HFFc6 (cell line): ENCODE results near the gene PALLD. TPM values are rescaled to one million over a fixed set of nuclear protein-coding genes. Genes with fewer than 3 reads are reported as not detected.
"Not testable (repeated sequence)": the region's sequence is repeated elsewhere in the genome, so short reads cannot be mapped to it uniquely, and the experiment has no call there.

ENCODE experiments used
- DNase-seq: peaks from one replicate; pipeline ENCODE4 v3.0.0-alpha.2; 2018
- H3K27ac Mint-ChIP-seq: 2 replicates; pipeline ENCODE4 v1.8.0; 2020; ENCODE audit warnings: mild to moderate bottlenecking, mixed read lengths
- H3K27me3 Mint-ChIP-seq: 2 replicates; pipeline ENCODE4 v1.8.0; 2021; ENCODE audit warnings: mild to moderate bottlenecking, moderate library complexity, mixed read lengths; ENCODE audit not compliant: insufficient read depth
- H3K36me3 Mint-ChIP-seq: 2 replicates; pipeline ENCODE4 v1.8.0; 2021; ENCODE audit warnings: low read depth, mixed read lengths
- H3K4me1 Mint-ChIP-seq: 2 replicates; pipeline ENCODE4 v1.8.0; 2020; ENCODE audit warnings: low read depth, mixed read lengths
- H3K4me3 Mint-ChIP-seq: 2 replicates; pipeline ENCODE4 v1.8.0; 2020; ENCODE audit warnings: mild to moderate bottlenecking, moderate library complexity, mixed read lengths
- H3K9me3 Mint-ChIP-seq: 2 replicates; pipeline ENCODE4 v1.8.0; 2020; ENCODE audit warnings: mild to moderate bottlenecking, mixed read lengths
- CTCF ChIP-seq: fragments of 200-600 bp; sonication (generic); IDR thresholded peaks from 2 replicates; pipeline ENCODE4 v1.5.0; 2021; ENCODE audit warnings: antibody characterized with exemption, mild to moderate bottlenecking
- long read RNA-seq: library from polyadenylated mRNA; unstranded; transcript quantifications from one replicate; pipeline ENCODE4 v2.0.0, GENCODE V29; 2019
- total RNA-seq, 6 experiments: library from RNA; stranded (reverse); fragmentation: NEBNext Ultra II Directional; extraction: Animal tissue kit (Norgen Biotek cat#: 25700); gene quantifications; 2 replicates in 1 of 6; 3 replicates in 5 of 6; pipeline ENCODE4 v1.2.3, GENCODE V29; 2021

The PALLD gene
- total RNA-seq: 100 to 1,000 TPM in 4 of 6 experiments, 10 to 100 TPM in 2; 72.6 to 163 (median 149) TPM
- long read RNA-seq, full-length matches to known transcripts: 74 of 194 reads
- long read RNA-seq, partial matches to known transcripts: 77 of 194 reads
- long read RNA-seq, other reads (novel, unspliced or antisense): 43 of 194 reads

- DNase-seq: no peak
- Mint-ChIP-seq H3K4me1 (peaks cover 28% of the 10 kb centered on the region), H3K9me3 (no peaks in the 10 kb centered on the region), H3K27me3 (no peaks in the 10 kb centered on the region), H3K27ac (peak within 1 kb of the TSS; percentile 19; the same call in 1 of the 2 replicates), H3K4me3 (peak within 1 kb of the TSS; percentile 18; the same call in 1 of the 2 replicates), H3K36me3 (peaks cover 3% of the 10 kb centered on the region; the same call in 1 of the 2 replicates)
- TF ChIP-seq CTCF: no peak
Measured at GRCh38 chr4:168496834-168497233, at the start of gene PALLD. Gene PALLD (plus strand): TSS chr4:168497052.

GRCh38 chr4:168449063-168449462 is 47.8 kb upstream of the PALLD start:
- H3K4me3 Mint-ChIP-seq, H3K27ac Mint-ChIP-seq, DNase-seq, H3K27me3 Mint-ChIP-seq, H3K9me3 Mint-ChIP-seq: not testable (repeated sequence)
- Mint-ChIP-seq H3K36me3 (peaks cover 35% of the 10 kb centered on the region), H3K4me1 (peaks cover 33% of the 10 kb centered on the region)

GRCh38 chr4:168449719-168450452 is 47.0 kb upstream of the PALLD start:
- Mint-ChIP-seq H3K36me3 (peaks cover 35% of the 10 kb centered on the region), H3K27ac (peak overlapping the region; percentile 70), H3K27me3 (no peaks in the 10 kb centered on the region), H3K9me3 (no peaks in the 10 kb centered on the region), H3K4me1 (peaks cover 38% of the 10 kb centered on the region), H3K4me3 (no peak overlapping the region)
- DNase-seq: peak; percentile 71
- TF ChIP-seq CTCF: no peak

GRCh38 chr4:168451331-168451730 is 45.5 kb upstream of the PALLD start:
- Mint-ChIP-seq H3K27ac (peak overlapping the region; percentile 51), H3K27me3 (no peaks in the 10 kb centered on the region), H3K9me3 (no peaks in the 10 kb centered on the region), H3K4me3 (peak overlapping the region; percentile 9; the same call in 1 of the 2 replicates), H3K36me3 (peaks cover 47% of the 10 kb centered on the region), H3K4me1 (peaks cover 38% of the 10 kb centered on the region)
- no peak for DNase-seq
- TF ChIP-seq CTCF: no peak

GRCh38 chr4:168451744-168452390 is 45.0 kb upstream of the PALLD start:
- TF ChIP-seq CTCF: no peak
- peak overlapping the region; percentile 51 for H3K27ac Mint-ChIP-seq
- H3K27me3 Mint-ChIP-seq: no peaks in the 10 kb centered on the region
- peak; percentile 60 for DNase-seq
- peak overlapping the region; percentile 9 for H3K4me3 Mint-ChIP-seq
- peaks cover 47% of the 10 kb centered on the region for H3K36me3 Mint-ChIP-seq
- peaks cover 38% of the 10 kb centered on the region for H3K4me1 Mint-ChIP-seq
- H3K9me3 Mint-ChIP-seq: no peaks in the 10 kb centered on the region

GRCh38 chr4:168453146-168453545 is 43.7 kb upstream of the PALLD start:
- Mint-ChIP-seq H3K4me3 (no peak overlapping the region), H3K36me3 (peaks cover 49% of the 10 kb centered on the region), H3K4me1 (peaks cover 38% of the 10 kb centered on the region), H3K9me3 (no peaks in the 10 kb centered on the region), H3K27me3 (no peaks in the 10 kb centered on the region), H3K27ac (no peak overlapping the region)
- DNase-seq: no peak
- TF ChIP-seq CTCF: no peak

GRCh38 chr4:168458256-168458655 is 38.6 kb upstream of the PALLD start:
- not testable (repeated sequence) for H3K9me3 Mint-ChIP-seq, H3K4me3 Mint-ChIP-seq, H3K27ac Mint-ChIP-seq, DNase-seq, H3K27me3 Mint-ChIP-seq
- Mint-ChIP-seq H3K4me1 (peaks cover 11% of the 10 kb centered on the region), H3K36me3 (peaks cover 35% of the 10 kb centered on the region)
